ENCODE results near the gene CENPC.
"Not testable (repeated sequence)": the region's sequence is repeated elsewhere in the genome, so short reads cannot be mapped to it uniquely, and the experiment has no call there.

CENPC gene

GRCh38 chr4:67535280-67535840, 9.9 kb downstream of the CENPC start:
- DNase-seq (ENCODE audit: low read depth): no peak
- no peak for TF ChIP-seq CTCF (IDR thresholded peaks at IDR 0.05; ENCODE audit: insufficient read depth, low read depth, low read length, missing control alignments)
- H3K4me3 ChIP-seq (ENCODE audit: low read depth, low read length): no peak overlapping the region

DNA sequence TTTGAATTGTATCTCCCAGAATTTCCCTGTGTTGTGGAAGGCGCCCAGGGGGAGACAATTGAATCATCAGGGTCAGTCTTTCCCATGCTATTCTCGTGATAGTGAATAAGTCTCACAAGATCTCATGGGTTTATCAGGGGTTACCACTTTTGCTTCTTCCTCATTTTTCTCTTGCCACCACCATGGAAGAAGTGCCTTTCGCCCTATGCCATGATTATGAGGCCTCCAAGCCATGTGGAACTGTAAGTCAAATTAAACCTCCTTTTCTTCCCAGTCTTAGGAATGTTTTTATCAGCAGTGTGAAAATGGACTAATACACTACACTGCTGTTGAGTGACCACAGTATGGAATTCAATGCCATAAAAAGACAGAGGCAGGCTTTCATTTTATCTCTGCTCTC, 12.2 kb downstream of the CENPC start:
- TF ChIP-seq CTCF (IDR thresholded peaks at IDR 0.05; ENCODE audit: insufficient read depth, low read depth, low read length, missing control alignments): no peak
- no peak for DNase-seq (ENCODE audit: low read depth)
- H3K4me3 ChIP-seq (ENCODE audit: low read depth, low read length): no peak overlapping the region

DNA sequence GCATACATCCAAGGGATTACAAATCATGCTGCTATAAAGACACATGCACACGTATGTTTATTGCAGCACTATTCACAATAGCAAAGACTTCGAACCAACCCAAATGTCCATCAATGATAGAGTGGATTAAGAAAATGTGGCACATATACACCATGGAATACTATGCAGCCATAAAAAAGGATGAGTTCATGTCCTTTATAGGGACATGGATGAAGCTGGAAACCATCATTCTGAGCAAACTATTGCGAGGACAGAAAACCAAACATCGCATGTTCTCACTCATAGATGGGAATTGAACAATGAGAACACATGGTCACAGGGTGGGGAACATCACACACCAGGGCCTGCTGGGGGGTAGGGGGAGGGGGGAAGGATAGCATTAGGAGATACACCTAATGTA, 12.9 kb downstream of the CENPC start:
- H3K4me3 ChIP-seq (ENCODE audit: low read depth, low read length); DNase-seq (ENCODE audit: low read depth): not testable (repeated sequence)

- no peak for TF ChIP-seq CTCF (IDR thresholded peaks at IDR 0.05; ENCODE audit: insufficient read depth, low read depth, low read length, missing control alignments)
- H3K4me3 ChIP-seq (ENCODE audit: low read depth, low read length): no peak overlapping the region
These were observed 13.8 kb downstream of the CENPC start for GRCh38 chr4:67531379-67531962.

DNA sequence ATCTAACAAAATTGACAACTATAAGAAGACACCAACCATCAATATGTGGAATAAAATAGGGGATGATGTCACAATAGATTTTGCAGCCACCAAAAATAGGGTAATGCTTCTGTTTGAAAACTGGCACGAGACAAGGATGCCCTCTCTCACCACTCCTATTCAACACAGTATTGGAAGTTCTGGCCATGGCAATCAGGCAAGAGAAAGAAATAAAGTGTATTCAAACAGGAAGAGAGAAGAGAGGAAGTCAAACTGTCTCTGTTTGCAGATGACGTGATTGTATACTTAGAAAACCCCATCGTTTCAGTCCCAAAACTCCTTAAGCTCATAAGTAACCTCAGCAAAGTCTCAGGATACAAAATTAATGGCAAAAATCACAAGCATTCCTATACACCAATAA, 21.2 kb downstream of the CENPC start:
- DNase-seq (ENCODE audit: low read depth); H3K4me3 ChIP-seq (ENCODE audit: low read depth, low read length): not testable (repeated sequence)

More at GRCh38 chr4:67531379-67531962, 13.8 kb downstream of the CENPC start:
- DNase-seq (ENCODE audit: low read depth): no peak

- no peak for TF ChIP-seq CTCF (IDR thresholded peaks at IDR 0.05; ENCODE audit: insufficient read depth, low read depth, low read length, missing control alignments)
- DNase-seq (ENCODE audit: low read depth): no peak
- H3K4me3 ChIP-seq (ENCODE audit: low read depth, low read length): no peak overlapping the region
These were observed 22.2 kb downstream of the CENPC start for GRCh38 chr4:67522851-67523671.

DNA sequence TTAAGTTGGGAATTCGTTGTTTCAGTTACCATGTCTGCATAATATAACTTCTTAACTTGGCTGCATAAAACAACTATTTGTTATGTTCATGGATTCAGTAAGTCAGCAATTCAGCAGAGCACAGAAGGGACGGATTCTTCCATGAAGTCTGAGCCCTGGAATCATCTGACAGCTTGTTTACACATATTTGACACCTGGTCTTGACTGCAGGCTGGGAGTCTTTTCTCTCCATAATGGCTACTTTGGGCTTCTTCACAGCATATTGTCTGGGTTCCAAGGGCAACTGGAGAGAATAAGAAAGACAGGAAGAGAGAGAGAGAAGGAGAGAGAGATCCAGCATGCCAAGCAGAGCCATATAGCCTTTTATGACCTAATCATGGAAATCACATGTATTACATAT, 23.1 kb downstream of the CENPC start:
- TF ChIP-seq CTCF (IDR thresholded peaks at IDR 0.05; ENCODE audit: insufficient read depth, low read depth, low read length, missing control alignments): no peak
- no peak for DNase-seq (ENCODE audit: low read depth)
- no peak overlapping the region for H3K4me3 ChIP-seq (ENCODE audit: low read depth, low read length)

DNA sequence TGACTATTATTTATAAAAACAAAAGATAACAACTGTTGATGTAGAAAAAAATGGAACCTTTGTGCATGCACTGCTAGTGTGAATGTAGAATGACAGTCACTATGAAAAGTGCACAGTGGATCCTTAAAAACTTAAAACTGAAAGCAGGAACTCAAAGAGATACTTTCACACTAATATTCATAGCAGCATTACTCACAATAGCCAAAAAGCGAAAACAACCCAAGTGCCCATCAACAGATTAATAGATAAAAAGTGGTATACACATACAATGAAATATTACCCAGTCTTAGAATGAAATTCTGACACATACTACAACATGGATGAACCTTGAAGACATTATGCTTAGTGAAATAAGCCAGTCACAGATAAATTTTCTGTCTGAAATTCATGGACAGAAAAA, 23.8 kb downstream of the CENPC start:
- peak; percentile 39 for DNase-seq (ENCODE audit: low read depth)
- no peak overlapping the region for H3K4me3 ChIP-seq (ENCODE audit: low read depth, low read length)
- TF ChIP-seq CTCF (IDR thresholded peaks at IDR 0.05; ENCODE audit: insufficient read depth, low read depth, low read length, missing control alignments): no peak

All from GM12865 (cell line).